ENCODE data around the gene INHBA.
A peak's percentile ranks its signal among the peaks of the same experiment; 100 is the strongest.

Gene INHBA

DNA sequence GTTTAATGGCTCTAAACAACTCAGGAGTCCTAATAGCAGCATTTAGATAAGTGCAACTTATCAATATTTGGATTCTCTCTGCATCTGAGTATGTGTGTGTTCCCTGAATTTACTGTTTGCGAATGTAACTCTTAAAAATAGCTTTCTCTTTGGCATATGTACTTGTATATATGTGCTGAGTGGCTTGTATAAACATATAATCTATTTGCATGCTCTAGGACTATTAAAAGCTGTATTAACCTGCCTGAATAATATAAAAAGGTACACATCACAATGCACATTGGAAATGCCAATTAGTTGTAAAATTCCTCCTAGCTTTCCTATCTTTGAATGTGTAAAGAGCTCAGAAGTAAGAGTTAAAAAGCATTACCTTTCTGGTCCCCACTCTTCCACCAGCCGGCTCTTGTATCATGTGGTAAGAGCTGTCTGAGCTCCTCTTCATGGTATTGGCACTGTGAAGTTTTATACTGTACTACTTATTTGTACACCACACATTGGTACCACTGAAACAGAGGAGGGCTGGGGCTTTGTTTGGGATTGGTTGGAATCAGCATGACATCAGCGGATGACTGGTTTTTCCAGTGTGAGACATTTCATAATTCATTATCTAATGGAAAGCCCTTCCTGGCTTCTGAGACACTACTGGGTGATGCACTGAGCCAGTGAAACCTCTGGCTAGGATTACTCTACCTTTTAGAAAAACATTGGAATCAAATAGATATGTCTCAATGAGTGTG is at the start of gene INHBA:
Gene INHBA, minus strand, starts transcription at position 456 of the 737 bp plus-strand sequence. CDS start 2,716 bp downstream, outside the sequence.
- no peak for DNase-seq

GRCh38 chr7:41752615-41753014 is 49.7 kb upstream of the INHBA start:
- DNase-seq: no peak

- DNase-seq: no peak
Observed at GRCh38 chr7:41750661-41751540, 48.0 kb upstream of the INHBA start.

GRCh38 chr7:41747961-41748360 is 45.1 kb upstream of the INHBA start:
- DNase-seq: no peak

- no peak for DNase-seq
Observed at GRCh38 chr7:41745451-41745850, 42.6 kb upstream of the INHBA start.

DNA sequence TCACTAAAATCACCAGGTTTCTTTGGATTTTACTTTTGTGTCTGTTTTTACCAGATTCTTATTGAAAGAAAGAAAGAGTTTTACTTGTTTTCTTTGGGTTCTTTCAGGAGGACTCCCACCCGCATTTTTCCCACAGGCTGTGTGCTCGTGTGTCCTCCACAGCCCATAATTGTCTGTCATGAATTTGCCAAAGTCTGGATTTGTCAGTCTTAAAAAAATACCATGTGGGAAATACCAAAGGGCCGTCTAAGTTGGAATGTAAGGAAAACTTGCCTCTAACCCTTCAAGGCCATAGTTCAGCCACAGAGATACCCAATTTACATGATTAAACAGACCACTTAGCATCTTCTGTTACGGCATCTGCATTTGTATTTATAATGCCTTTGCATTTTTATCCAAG is 41.3 kb upstream of the INHBA start:
- no peak for DNase-seq

GRCh38 chr7:41742401-41743020 is 39.6 kb upstream of the INHBA start:
- DNase-seq: no peak

- no peak for DNase-seq
Observed at GRCh38 chr7:41738806-41739205, 35.9 kb upstream of the INHBA start.

- no peak for DNase-seq
Observed at GRCh38 chr7:41738336-41738735, 35.4 kb upstream of the INHBA start.

DNA sequence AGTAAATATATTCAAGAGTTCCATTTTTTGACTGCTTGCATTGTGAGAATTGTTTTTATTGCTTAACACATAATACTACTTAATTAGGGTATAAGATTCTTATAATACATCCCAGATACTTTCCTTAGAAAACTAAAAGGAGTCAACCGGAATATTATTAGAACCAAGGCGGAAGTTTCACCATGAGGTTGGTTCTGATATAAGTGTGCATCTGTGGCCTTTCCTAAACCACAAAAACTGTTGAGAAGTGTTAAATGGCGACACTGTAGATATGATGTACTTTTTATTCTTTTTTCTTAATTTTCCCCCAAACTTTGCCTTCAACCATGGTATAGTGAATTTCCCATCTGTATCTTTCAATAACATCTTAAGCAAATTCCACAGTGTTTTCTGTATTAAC is 32.3 kb upstream of the INHBA start:
- DNase-seq: no peak

GRCh38 chr7:41732843-41733306 is 30.0 kb upstream of the INHBA start:
- no peak for DNase-seq

DNA sequence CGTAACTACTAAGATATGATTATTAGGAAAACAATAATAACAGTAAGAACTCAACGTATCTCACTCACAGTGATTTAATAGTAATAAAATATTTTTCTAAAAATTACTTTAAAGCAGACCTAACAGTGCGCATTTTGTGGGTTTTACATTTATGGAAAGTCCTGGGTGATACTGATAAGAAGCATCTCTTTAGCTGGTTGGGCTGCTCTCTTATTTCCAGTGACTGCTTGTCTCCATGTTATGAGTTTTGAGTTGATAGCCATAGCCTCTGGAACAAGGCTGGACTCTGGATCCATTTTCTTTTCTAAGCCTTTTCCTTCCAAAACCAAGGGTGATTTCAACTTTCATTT is 29.5 kb upstream of the INHBA start:
- DNase-seq: no peak

DNA sequence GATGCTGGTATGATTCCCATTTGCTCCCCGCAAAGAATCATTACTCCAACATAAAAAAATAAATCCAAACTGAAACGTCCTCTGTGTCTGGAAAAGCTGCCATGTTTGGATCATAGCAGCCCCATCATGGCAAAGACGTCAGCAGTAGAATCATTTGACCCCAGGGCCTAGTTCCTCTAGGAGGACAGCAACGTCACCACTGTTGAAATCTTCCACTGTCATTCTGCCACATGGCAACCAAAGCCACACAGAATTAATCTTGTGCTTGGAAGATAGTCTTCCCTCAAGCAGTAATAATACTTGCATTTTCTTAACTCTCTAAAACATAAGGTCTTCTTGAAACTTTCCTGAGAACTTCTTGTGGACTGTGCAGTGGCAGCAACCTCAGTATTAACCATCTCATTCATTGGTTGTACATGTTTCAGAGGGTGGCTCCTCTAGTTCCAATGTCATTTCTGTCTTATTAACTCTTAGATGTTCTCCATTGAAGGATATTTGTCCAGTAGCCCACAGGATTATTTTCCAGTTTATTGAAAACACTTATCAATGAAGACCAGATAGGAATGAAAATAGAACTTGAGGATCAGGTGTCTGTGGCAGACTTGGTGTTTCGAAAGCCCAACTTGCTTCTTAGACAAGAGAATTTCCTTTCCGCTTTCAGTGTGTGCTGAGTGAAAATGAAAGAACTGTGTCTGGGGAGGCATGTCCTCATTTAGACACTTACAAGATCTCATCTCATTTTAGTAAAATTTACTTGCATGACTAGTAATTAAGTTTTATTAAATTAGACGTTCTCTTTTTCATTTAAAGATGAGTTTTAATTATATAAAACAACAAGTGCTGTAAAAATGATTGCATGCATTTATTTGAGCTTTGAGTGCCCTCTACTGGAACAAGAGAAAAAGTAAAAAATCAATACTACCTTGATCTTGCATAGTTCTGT is 28.9 kb upstream of the INHBA start:
- DNase-seq: peak; percentile 3

DNA sequence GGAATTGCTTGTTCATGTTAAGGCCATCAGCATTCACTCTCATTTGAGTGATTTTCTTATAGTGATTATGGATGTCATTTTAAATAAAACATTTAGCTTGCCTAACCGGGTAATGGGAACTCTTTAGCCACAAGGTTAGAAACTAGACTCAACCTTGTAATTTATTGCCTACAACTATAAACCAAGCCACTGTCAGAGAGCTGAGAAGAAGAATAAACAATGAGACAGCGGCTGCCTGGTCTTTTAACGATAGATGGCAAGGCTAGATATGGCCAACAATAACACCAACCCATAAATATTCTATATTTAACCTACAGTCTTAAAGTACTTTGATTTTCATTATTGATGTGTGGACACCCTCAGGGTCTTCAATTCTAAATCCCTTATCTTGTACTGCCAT is 27.8 kb upstream of the INHBA start:
- no peak for DNase-seq

DNA sequence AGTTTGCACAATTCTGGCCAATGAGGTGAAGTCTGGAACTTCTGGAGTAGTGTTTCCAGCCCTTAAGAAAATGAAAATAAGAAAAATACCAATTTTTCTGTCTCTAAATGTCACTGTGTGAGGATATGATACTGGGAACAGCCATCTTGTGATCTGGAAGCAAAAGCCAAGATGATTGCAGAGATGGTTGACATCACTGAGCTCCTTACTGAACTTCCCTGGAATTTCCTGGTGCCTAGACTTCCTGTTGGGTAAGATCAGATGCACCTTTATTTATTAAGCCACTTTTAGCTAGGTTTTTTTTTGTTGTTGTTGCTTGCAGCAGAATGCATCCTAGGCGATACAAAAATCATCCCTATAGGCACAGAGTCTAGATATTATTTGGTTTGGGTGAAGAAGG is 27.3 kb upstream of the INHBA start:
- DNase-seq: no peak

DNA sequence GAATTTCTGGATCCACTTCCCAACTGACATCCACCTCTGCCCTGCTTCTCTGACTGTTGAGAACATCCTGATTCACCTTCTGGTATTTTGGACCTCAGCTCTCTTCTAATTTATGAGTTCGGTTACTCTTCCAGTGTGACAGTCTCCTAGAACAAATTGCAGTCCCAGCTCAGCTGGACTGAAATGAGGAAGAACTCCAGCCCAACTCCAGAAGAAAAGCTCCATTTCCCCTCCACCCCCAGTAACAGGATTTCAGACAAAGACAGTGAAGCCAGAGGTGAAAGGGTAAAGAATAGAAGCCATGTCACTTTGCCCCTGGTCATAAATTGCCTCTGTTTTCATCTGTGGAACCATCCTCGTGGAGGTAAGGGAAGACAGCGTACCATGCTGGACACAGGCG is 26.2 kb upstream of the INHBA start:
- DNase-seq: no peak

- DNase-seq: no peak
Observed at GRCh38 chr7:41725013-41725412, 22.1 kb upstream of the INHBA start.

DNA sequence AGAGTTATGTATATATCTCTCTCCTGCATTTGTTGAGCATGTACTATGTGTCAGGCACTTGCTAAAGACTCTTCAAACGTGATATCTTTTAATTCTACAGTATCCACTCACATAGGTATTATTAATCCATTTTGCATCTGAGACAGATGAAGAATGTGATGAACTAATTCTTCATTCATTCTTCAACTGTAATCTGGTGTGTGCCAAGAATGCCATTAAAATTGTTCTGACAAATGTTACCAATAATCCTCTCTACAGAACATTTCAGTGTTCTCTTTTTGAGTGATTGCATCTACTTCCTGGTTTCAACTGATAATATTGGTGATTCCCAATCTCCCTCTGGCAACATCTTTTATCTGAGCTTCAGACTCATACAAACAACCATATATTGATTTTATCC is 18.0 kb upstream of the INHBA start:
- DNase-seq: no peak

GRCh38 chr7:41720046-41720445 is 17.2 kb upstream of the INHBA start:
- no peak for DNase-seq

DNA sequence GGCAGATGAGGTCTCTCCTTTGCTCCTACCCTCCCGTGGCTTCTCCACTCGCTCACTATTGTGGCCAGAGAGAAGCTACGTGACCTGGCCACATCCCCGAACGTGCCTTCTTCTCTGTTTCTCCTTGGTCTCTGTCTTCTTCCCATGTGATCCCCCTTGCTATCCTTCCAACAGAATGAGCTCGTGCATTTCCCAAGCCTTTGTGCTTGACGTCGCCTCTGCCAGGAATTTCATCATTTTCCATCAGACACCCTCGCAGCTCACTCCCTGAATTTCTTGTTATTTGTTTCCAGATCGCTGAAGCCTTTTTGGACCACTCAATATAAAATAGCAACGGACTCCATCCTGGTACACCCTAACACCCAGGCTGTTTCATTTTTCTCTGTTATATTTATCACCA is 13.8 kb upstream of the INHBA start:
- DNase-seq: no peak

DNA sequence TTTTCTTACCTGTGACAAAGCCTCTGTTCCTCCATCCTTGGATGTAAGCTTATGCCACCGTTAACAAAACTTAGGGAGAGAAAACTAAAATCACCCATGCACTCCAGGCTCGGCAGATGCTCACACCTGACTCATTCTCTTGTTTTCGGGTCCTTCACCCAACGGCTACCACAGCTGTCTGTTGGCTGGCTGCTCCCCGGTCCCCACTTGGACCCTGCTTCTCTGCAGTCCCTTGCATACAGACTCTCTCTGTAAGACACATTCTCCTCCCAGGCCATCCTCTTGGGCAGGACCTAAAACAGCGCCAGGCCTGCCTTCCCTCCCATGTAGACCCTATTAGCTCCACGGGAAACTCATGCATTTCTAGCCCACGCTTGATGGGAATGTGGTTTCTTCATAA is 12.1 kb upstream of the INHBA start:
- no peak for DNase-seq

DNA sequence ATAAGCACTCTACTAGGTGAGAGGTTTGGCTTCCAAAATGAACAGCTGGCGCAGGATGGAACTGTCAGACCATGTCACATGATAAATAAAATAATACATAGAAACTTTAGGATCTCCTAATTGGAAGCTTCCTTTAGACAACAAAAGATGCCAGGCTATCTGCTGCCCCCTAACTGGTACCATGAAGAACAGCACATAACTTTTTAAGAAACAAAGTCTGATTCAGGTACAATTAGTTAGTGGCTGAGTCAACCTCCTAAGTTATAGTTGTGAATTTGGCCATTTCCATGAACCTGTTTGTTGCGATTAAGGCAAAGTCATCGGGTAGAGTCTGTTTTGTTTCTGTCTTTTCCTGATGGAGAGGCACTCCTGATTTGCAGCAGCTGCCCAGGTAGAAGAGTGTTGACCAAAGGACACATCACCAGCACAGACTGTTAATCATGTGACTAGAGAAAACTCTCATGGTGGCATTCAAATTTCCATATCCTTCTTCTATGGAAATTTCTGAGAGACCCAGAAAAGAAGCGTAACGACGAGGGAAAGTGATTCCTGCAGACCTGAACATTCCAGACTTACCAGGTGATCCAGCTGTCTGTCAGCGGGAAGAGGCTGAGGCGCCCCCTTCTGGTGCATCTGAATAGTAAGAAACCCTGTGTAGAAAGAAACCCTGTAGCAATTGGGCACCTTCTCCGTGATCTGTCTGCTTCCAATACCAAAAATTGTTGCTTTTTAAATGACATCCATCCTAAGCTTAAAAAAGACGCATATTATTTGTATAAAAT is 8.6 kb upstream of the INHBA start:
- no peak for DNase-seq

All from NCI-H774 (cell line).